Stimulated activated naive CD8-positive, alpha-beta T cell treated with anti-CD3 and anti-CD28 coated beads, Interleukin-15, Interleukin-2, amounts not matched to agents 100 ng/mL and 50 ng/mL, for 24 hours (primary cell): ENCODE data around the gene MX1.

ENCODE experiments used
- H3K27ac Mint-ChIP-seq: one replicate; pipeline ENCODE4 v1.8.0; 2021; ENCODE audit warnings: mild to moderate bottlenecking, mixed read lengths
- H3K27me3 Mint-ChIP-seq: one replicate; pipeline ENCODE4 v1.8.0; 2021; ENCODE audit warnings: mixed read lengths
- H3K36me3 Mint-ChIP-seq: one replicate; pipeline ENCODE4 v1.8.0; 2021; ENCODE audit warnings: low read depth, mixed read lengths
- H3K4me1 Mint-ChIP-seq: one replicate; pipeline ENCODE4 v1.8.0; 2021; ENCODE audit warnings: low read depth, mixed read lengths
- H3K4me3 Mint-ChIP-seq: one replicate; pipeline ENCODE4 v1.8.0; 2021; ENCODE audit warnings: mild to moderate bottlenecking, mixed read lengths
- H3K9me3 Mint-ChIP-seq: one replicate; pipeline ENCODE4 v1.8.0; 2021; ENCODE audit warnings: mixed read lengths

The MX1 gene

GRCh38 chr21:41497788-41498187 lies 71.7 kb downstream of the MX1 start:
- Mint-ChIP-seq H3K27me3 (peaks cover 10% of the 10 kb centered on the region), H3K4me3 (no peak overlapping the region), H3K36me3 (no peaks in the 10 kb centered on the region), H3K9me3 (no peaks in the 10 kb centered on the region), H3K4me1 (no peaks in the 10 kb centered on the region), H3K27ac (peak overlapping the region; percentile 18)

- Mint-ChIP-seq H3K9me3 (no peaks in the 10 kb centered on the region), H3K4me1 (no peaks in the 10 kb centered on the region), H3K36me3 (no peaks in the 10 kb centered on the region), H3K4me3 (no peak overlapping the region), H3K27ac (no peak overlapping the region), H3K27me3 (peaks cover 23% of the 10 kb centered on the region)
Measured at GRCh38 chr21:41499920-41500319, 73.9 kb downstream of the MX1 start.

- no peaks in the 10 kb centered on the region for H3K36me3 Mint-ChIP-seq
- no peaks in the 10 kb centered on the region for H3K9me3 Mint-ChIP-seq
- no peak overlapping the region for H3K27ac Mint-ChIP-seq
- no peaks in the 10 kb centered on the region for H3K4me1 Mint-ChIP-seq
- peaks cover 27% of the 10 kb centered on the region for H3K27me3 Mint-ChIP-seq
- H3K4me3 Mint-ChIP-seq, result no peak overlapping the region
Measured at GRCh38 chr21:41500363-41500762, 74.3 kb downstream of the MX1 start.

GRCh38 chr21:41500931-41501381 lies 74.9 kb downstream of the MX1 start:
- Mint-ChIP-seq H3K27ac (no peak overlapping the region), H3K27me3 (peaks cover 31% of the 10 kb centered on the region), H3K4me3 (no peak overlapping the region), H3K4me1 (no peaks in the 10 kb centered on the region), H3K9me3 (no peaks in the 10 kb centered on the region), H3K36me3 (no peaks in the 10 kb centered on the region)

- Mint-ChIP-seq H3K36me3 (no peaks in the 10 kb centered on the region), H3K4me3 (no peak overlapping the region), H3K9me3 (no peaks in the 10 kb centered on the region), H3K27me3 (peaks cover 40% of the 10 kb centered on the region), H3K4me1 (no peaks in the 10 kb centered on the region), H3K27ac (no peak overlapping the region)
Measured at GRCh38 chr21:41501919-41502318, 75.9 kb downstream of the MX1 start.

- H3K27me3 Mint-ChIP-seq, result peaks cover 42% of the 10 kb centered on the region
- no peaks in the 10 kb centered on the region for H3K36me3 Mint-ChIP-seq
- H3K4me3 Mint-ChIP-seq, result no peak overlapping the region
- H3K4me1 Mint-ChIP-seq, result no peaks in the 10 kb centered on the region
- H3K9me3 Mint-ChIP-seq, result no peaks in the 10 kb centered on the region
- no peak overlapping the region for H3K27ac Mint-ChIP-seq
Measured at GRCh38 chr21:41503331-41503730, 77.3 kb downstream of the MX1 start.

- H3K36me3 Mint-ChIP-seq, result no peaks in the 10 kb centered on the region
- H3K27me3 Mint-ChIP-seq, result peaks cover 46% of the 10 kb centered on the region
- H3K4me3 Mint-ChIP-seq, result no peak overlapping the region
- H3K27ac Mint-ChIP-seq, result no peak overlapping the region
- H3K4me1 Mint-ChIP-seq, result no peaks in the 10 kb centered on the region
- H3K9me3 Mint-ChIP-seq, result no peaks in the 10 kb centered on the region
Measured at GRCh38 chr21:41504030-41504429, 78.0 kb downstream of the MX1 start.

GRCh38 chr21:41506005-41506594 lies 80.1 kb downstream of the MX1 start:
- H3K27me3 Mint-ChIP-seq, result peaks cover 57% of the 10 kb centered on the region
- H3K4me3 Mint-ChIP-seq, result no peak overlapping the region

GRCh38 chr21:41506611-41507520 lies 80.8 kb downstream of the MX1 start:
- no peaks in the 10 kb centered on the region for H3K36me3 Mint-ChIP-seq
- H3K4me1 Mint-ChIP-seq, result no peaks in the 10 kb centered on the region
- no peak overlapping the region for H3K4me3 Mint-ChIP-seq
- peaks cover 58% of the 10 kb centered on the region for H3K27me3 Mint-ChIP-seq
- H3K9me3 Mint-ChIP-seq, result no peaks in the 10 kb centered on the region
- H3K27ac Mint-ChIP-seq, result no peak overlapping the region

More at GRCh38 chr21:41506005-41506594, 80.1 kb downstream of the MX1 start:
- Mint-ChIP-seq H3K36me3 (no peaks in the 10 kb centered on the region), H3K27ac (no peak overlapping the region), H3K4me1 (no peaks in the 10 kb centered on the region), H3K9me3 (no peaks in the 10 kb centered on the region)

GRCh38 chr21:41507521-41508414 lies 81.7 kb downstream of the MX1 start, which contains the start of gene TMPRSS2:
Gene TMPRSS2 (minus strand): TSS chr21:41508158. CDS start chr21:41498133, 10,025 bp downstream.
- H3K36me3 Mint-ChIP-seq, result no peaks in the 10 kb centered on the region
- H3K27ac Mint-ChIP-seq, result no peak within 1 kb of the TSS
- H3K9me3 Mint-ChIP-seq, result no peaks in the 10 kb centered on the region
- peaks cover 53% of the 10 kb centered on the region for H3K27me3 Mint-ChIP-seq
- no peaks in the 10 kb centered on the region for H3K4me1 Mint-ChIP-seq
- H3K4me3 Mint-ChIP-seq, result no peak within 1 kb of the TSS

- H3K4me3 Mint-ChIP-seq, result no peak overlapping the region
- H3K36me3 Mint-ChIP-seq, result no peaks in the 10 kb centered on the region
- no peaks in the 10 kb centered on the region for H3K4me1 Mint-ChIP-seq
- no peak overlapping the region for H3K27ac Mint-ChIP-seq
- no peaks in the 10 kb centered on the region for H3K9me3 Mint-ChIP-seq
- H3K27me3 Mint-ChIP-seq, result peaks cover 47% of the 10 kb centered on the region
Measured at GRCh38 chr21:41508415-41509144, 82.5 kb downstream of the MX1 start.
